GM18511 (cell line): ENCODE results near the gene SSX3.
"Not testable (repeated sequence)": the region's sequence is repeated elsewhere in the genome, so short reads cannot be mapped to it uniquely, and the experiment has no call there.

Source experiments
- ATAC-seq: cut with Tn5 transposase; IDR thresholded peaks from one replicate; pipeline ENCODE4 v1.9.1; 2021; ENCODE audit warnings: mild to moderate bottlenecking, moderate library complexity; ENCODE audit not compliant: unreplicated experiment

SSX3 gene, protein sequence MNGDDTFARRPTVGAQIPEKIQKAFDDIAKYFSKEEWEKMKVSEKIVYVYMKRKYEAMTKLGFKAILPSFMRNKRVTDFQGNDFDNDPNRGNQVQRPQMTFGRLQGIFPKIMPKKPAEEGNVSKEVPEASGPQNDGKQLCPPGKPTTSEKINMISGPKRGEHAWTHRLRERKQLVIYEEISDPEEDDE

DNA sequence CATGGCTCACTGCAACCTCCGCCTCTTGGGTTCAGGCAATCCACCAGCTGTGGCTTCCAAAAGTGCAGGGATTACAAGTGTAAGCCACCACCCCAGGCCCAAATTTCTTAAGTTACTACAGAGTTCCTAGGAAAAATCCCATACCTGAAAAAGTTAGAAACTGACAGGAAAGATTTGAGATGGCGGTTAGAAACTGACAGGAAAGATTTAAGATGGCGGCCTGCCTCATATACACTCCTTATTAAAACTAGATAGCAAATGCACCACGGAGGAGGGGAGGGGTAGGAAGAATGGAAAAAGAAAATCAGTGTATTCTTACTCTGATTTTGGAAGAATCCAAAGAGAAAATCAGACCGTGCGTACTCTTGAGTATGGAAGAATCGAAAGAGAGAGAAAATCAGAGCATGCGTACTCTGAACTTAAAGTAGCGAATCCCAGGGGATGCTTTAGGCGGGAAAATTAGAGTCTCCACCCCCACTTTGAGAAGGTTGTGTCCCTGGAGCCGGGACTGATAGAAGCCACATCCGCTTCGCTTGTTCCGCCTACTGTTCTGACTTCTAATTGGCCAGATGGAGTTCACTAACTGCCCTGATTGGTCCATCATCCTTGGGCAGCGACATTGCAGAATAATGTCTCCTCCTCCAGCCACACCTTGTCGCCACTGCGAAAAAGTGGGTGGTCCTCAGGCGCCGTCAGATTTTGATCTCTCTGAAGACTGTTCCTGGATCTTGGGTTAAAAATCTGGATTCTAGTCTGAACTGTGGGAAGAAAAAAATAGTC lies at the start of gene SSX3:
Gene SSX3 (minus strand): TSS at position 389 of the 780 bp plus-strand sequence. CDS start 1,454 bp downstream, outside the sequence.
- not testable (repeated sequence) for ATAC-seq

- not testable (repeated sequence) for ATAC-seq
Measured at GRCh38 chrX:48397825-48398224, 41.3 kb upstream of the SSX3 start.

- ATAC-seq = not testable (repeated sequence)
Measured at GRCh38 chrX:48396931-48397330, 40.4 kb upstream of the SSX3 start.

DNA sequence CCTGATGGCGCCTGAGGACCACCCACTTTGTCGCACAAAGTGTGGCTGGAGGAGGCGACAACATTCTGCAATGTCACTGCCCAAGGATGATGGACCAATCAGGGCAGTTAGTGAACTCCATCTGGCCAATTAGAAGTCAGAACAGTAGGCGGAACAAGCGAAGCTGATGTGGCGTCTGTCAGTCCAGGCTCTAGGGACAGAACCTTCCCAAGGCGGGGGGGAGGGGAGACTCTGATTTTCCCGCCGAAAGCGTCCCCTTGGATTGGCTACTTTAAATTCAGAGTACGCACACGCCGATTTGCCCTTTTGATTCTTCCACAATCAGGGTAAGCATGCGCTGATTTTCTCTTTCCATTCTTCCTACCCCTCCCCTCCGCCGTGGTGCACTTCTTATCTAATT lies 26.7 kb upstream of the SSX3 start, which contains the start of gene SSX4:
Gene SSX4 (plus strand): TSS at position 301 of the 400 bp plus-strand sequence. CDS start 515 bp downstream, outside the sequence.
- ATAC-seq = not testable (repeated sequence)

DNA sequence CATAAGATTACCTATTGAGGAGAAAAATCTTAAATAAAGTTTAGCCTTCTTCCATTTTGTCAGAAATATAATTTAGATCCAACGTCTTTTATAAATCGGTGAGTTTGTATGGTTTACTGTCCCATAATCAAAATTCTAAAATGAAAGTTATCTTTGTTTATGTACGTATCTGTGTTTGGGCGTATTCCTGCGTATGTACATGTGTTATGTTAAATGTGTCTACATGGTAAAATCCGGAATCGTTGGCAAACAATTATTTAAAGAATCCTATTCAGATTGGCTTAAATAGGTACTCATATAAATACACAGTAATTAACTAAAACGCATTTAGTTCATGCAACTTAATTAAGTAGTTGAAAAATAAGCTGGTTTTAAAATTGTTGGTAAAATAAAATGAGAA lies 13.9 kb upstream of the SSX3 start:
- ATAC-seq = not testable (repeated sequence)

- ATAC-seq = not testable (repeated sequence)
Measured at GRCh38 chrX:48367717-48368408, 11.4 kb upstream of the SSX3 start.

DNA sequence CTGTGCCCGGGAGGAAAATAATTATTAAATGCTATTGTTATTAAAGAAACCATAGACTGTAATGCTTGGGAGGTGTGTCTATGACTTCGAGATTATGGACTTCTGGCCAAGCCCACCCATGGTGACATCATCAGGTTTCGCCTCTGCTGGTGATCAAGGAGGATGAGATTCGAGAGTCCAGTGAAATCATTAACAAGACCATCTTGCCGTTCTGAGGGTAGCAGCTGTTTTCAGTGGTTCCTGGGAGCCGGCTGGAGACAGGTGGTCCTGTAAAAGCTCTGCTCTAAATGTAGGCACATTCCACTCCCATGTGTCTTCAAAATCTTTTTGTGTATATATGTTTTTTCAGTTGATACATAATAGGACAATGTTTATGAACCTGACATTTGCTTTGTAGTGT lies 2.8 kb upstream of the SSX3 start:
- ATAC-seq = not testable (repeated sequence)

DNA sequence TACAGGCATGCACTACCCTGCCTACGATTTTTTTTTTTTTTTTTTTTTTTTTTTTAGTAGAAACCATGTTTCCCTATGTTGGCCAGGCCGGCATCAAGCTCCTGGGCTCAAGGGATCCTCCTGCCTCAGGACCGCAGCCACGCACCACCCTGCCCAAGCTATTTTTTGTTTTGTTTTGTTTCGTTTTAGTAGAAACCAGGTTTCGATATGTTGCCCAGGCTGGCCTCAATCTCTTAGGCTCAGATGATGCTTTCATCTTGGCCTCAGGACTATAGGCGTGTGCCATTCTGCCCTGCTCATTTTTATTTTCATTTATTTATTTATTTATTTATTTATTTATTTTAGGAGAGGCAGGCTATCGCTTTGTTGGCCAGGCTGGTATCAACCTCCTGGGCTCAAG lies 1.2 kb upstream of the SSX3 start:
- ATAC-seq = no peak

DNA sequence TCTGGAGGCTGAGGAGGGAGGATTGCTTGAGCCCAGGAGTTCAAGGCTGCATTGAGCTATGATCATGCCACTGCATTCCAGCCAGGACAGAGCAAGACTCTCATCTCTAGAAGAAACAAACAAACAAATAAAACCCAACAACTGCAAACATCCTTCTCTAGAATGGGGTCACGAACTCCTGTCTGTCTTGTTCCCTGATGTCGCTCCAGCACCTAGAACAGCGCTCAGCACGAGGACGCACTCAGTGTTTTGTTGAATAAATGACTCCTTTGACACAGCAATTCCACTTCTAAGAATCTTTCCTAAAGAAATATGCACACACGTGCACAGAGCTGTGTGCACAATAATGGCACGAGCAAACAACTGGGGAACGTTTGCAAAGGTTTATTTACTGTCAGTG lies 10.4 kb downstream of the SSX3 start:
- not testable (repeated sequence) for ATAC-seq

GRCh38 chrX:48313996-48314395 lies 42.5 kb downstream of the SSX3 start:
- not testable (repeated sequence) for ATAC-seq

GRCh38 chrX:48306175-48306574 lies 50.3 kb downstream of the SSX3 start:
- ATAC-seq = no peak
